Measurements from ENCODE around the gene GLIPR1L2.
"Not testable (repeated sequence)": the region's sequence is repeated elsewhere in the genome, so short reads cannot be mapped to it uniquely, and the experiment has no call there.

Gene GLIPR1L2

DNA sequence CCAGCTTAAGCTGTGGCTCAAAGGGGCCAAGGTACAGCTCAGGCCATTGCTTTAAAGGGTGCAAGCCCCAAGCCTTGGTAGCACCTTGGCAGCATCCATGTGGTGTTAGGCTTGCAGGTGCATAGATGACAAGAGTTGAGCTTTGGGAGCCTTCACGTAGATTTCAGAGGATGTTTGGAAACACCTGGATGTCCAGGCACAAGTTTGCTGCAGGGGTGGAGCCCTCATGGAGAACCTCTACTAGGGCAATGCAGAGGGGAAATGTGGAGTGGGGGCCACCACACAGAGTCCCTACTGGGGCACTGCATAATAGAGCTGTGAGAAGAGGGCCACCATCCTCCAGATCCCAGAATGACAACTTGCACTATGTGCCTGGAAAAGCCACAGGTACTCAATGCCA lies 37.9 kb downstream of the GLIPR1L2 start:
- no peak for DNase-seq (ENCODE audit: low spot score)
- TF ChIP-seq, protein P1, sequence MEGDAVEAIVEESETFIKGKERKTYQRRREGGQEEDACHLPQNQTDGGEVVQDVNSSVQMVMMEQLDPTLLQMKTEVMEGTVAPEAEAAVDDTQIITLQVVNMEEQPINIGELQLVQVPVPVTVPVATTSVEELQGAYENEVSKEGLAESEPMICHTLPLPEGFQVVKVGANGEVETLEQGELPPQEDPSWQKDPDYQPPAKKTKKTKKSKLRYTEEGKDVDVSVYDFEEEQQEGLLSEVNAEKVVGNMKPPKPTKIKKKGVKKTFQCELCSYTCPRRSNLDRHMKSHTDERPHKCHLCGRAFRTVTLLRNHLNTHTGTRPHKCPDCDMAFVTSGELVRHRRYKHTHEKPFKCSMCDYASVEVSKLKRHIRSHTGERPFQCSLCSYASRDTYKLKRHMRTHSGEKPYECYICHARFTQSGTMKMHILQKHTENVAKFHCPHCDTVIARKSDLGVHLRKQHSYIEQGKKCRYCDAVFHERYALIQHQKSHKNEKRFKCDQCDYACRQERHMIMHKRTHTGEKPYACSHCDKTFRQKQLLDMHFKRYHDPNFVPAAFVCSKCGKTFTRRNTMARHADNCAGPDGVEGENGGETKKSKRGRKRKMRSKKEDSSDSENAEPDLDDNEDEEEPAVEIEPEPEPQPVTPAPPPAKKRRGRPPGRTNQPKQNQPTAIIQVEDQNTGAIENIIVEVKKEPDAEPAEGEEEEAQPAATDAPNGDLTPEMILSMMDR (IDR thresholded peaks at IDR 0.05; ENCODE audit: extremely low read depth, missing control alignments) = no peak

- TF ChIP-seq, protein P1 (IDR thresholded peaks at IDR 0.05; ENCODE audit: extremely low read depth, missing control alignments) = no peak
- no peak for DNase-seq (ENCODE audit: low spot score)
These were observed 42.0 kb downstream of the GLIPR1L2 start for GRCh38 chr12:75432924-75433323.

DNA sequence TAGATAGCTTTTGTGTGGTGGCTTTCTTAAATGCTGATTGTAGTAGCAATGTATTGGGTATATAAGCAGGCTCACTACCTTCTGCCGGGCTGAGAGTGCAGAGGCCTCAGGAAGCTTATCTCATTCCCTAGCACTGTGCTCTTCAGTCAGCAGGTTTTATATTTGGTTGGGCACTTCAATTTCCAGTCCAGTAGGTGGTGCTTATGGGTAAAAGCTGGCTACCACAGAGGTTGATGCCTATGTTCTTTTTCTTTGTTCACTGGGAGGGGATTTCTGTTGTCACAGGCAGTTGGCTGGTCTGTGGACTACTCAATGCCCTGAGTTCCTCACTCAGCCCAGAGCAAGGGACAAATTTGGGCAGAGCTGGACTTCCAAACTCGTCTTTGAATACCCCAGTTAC lies 46.7 kb downstream of the GLIPR1L2 start:
- TF ChIP-seq, protein P1 (IDR thresholded peaks at IDR 0.05; ENCODE audit: extremely low read depth, missing control alignments) = no peak
- no peak for DNase-seq (ENCODE audit: low spot score)

DNA sequence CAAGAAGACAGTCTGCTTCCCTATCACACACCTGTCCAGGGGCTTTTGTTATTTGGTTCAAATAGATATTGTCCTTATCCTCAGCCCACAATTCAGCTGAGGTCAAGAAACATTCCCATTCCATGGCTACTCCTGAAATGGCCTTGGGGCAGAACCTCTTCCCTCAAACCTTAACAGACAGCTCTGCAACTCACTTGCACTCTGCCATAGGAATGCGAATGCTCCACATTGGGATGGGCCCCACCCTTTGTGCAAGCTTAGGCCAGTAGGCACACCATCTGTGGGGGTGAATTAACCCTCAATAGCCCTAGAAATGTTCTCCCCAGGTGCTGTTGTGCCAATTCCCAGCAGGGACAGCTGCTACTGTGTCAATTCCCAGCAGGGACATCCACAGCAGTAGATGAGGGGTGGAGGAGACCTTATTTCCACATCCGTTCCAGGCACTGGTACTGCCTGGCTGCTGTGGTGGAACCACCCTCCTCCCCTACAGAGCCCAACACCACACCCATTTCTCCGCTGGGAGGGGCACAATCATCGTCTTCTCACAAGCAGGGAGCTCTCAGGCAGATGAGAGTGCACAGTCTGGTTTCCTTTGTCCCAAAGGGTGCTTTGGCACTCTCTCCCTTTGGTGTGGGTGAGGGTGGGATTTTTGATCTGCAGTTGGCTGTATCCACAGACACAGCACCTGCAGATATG lies 47.3 kb downstream of the GLIPR1L2 start:
- no peak for DNase-seq (ENCODE audit: low spot score)
- TF ChIP-seq, protein P1 (IDR thresholded peaks at IDR 0.05; ENCODE audit: extremely low read depth, missing control alignments) = no peak

DNA sequence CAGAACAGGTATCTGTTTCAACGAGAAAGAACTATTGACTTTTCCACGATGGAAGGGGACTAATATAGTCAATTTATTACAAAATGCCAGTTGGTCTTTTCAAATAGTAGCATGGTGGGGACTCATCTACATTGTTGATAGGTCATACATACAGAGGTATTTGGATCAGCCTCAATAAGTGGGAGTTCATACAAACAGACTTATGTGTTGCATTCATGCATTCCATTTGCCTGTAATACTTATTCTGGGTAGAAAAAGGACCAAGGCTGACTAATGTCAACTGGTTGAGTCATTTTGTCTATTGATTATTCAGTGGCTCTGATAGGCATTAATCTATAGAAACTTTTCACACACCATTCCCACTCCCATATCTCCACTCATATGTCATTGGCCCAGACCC lies 48.2 kb downstream of the GLIPR1L2 start:
- no peak for DNase-seq (ENCODE audit: low spot score)
- TF ChIP-seq, protein P1 (IDR thresholded peaks at IDR 0.05; ENCODE audit: extremely low read depth, missing control alignments) = no peak

DNA sequence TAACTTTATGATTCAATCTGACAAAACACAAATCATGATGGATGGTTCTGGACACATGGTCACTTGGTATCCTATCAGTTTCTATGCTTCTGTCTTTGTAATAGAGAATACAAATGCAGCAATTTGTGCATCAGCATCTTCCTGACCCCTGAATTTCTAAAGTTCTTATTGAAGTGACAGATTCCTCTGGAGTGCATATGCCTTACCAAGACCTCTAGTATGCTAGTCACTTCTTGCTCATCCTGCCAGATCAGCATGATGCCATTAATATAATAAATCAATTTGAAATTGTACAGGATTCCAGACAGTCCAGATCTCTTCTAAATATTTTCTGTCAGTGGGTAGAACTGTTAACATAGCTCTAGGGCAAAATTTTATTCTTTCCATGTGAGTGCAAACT lies 49.0 kb downstream of the GLIPR1L2 start:
- TF ChIP-seq, protein P1 (IDR thresholded peaks at IDR 0.05; ENCODE audit: extremely low read depth, missing control alignments) = no peak
- no peak for DNase-seq (ENCODE audit: low spot score)

GRCh38 chr12:75441687-75442449 lies 51.0 kb downstream of the GLIPR1L2 start:
- not testable (repeated sequence) for DNase-seq (ENCODE audit: low spot score)

GRCh38 chr12:75442454-75442853 lies 51.6 kb downstream of the GLIPR1L2 start:
- not testable (repeated sequence) for DNase-seq (ENCODE audit: low spot score)

Data from GM20000 (cell line).